Tibial artery (tissue), 4 donors: ENCODE data around the gene TIMP1.

Experiments
- DNase-seq, 2 donors: peaks; one replicate each; pipeline ENCODE4 v3.0.0-alpha.2; 2019
- H3K27ac ChIP-seq, 2 donors: fragments of 200-600 bp; sonication (generic) in 1 of 2; 1 replicate in 1 of 2; 2 replicates in 1 of 2; pipeline ENCODE4 v1.5.1; 2018 to 2019; ENCODE audit warnings: mild to moderate bottlenecking in 1 of 2
- H3K27me3 ChIP-seq, 2 donors: fragments of 200-600 bp; sonication (generic) in 1 of 2; one replicate each; pipeline versions ENCODE4 v1.5.1 to v1.6.0; 2016 to 2019
- H3K36me3 ChIP-seq, 3 donors: fragments of 200-600 bp; sonication (generic) in 2 of 3; one replicate each; pipeline ENCODE4 v1.5.1; 2016 to 2019; ENCODE audit warnings: mild to moderate bottlenecking in 2 of 3
- H3K4me1 ChIP-seq, 4 donors: fragments of 200-600 bp; sonication (generic) in 2 of 4; 1 replicate in 3 of 4; 2 replicates in 1 of 4; pipeline ENCODE4 v1.5.1; 2016 to 2019
- H3K4me3 ChIP-seq, 2 donors: fragments of 200-600 bp; sonication (generic) in 1 of 2; 1 replicate in 1 of 2; 2 replicates in 1 of 2; pipeline ENCODE4 v1.5.1; 2018 to 2019; ENCODE audit warnings: mild to moderate bottlenecking in 2 of 2
- H3K9me3 ChIP-seq, 3 donors: fragments of 200-600 bp; sonication (generic) in 1 of 3; one replicate each; pipeline ENCODE4 v1.5.1; 2016 to 2019
- CTCF ChIP-seq, 2 experiments: fragments of 200-600 bp in 1 of 2; fragments of 450-650 bp in 1 of 2; IDR thresholded peaks; one replicate each; pipeline ENCODE4 v1.5.1; 2017 to 2019; ENCODE audit warnings: antibody characterized with exemption in 2 of 2, mild to moderate bottlenecking in 1 of 2, moderate library complexity in 1 of 2
- intact Hi-C: fragments of 100-400 bp; cut with DNase I; formaldehyde crosslinking; loops from one replicate; pipeline ENCODE4 v1.15.0; 2023; ENCODE audit warnings: low total_unique reads

The TIMP1 gene

GRCh38 chrX:47625365-47625764 is 43.1 kb downstream of the TIMP1 start:
- Histone ChIP-seq H3K27me3 (peaks cover 0 to 7% of the 10 kb centered on the region in 2 donors), H3K4me3 (no peak overlapping the region), H3K4me1 (peaks cover 0 to 4% (median 0%) of the 10 kb centered on the region in 4 donors), H3K36me3 (no peaks in the 10 kb centered on the region), H3K9me3 (no peaks in the 10 kb centered on the region), H3K27ac (no peak overlapping the region)
- TF ChIP-seq CTCF (IDR thresholded peaks at IDR 0.05): no peak
- no peak for DNase-seq
- intact Hi-C loops: no loop called here

DNA sequence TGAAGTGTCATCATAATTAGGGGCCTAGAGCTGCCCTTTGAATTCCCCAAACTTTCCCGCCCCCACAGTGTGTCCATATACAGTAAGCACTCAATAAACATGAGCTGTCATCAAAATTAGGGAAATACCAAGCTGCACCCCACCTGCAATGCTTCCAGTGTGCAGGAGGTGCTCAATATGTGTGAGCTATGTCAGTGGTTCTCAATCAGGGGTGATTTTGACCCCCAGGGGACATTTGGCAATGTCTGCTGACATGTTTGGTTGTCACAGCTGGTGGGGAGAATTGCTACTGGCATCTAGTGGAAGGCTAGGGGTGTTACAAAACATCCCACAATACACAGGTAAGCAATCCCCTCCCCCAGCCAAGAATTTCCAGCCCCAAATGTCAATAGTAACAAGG is 46.7 kb downstream of the TIMP1 start:
- intact Hi-C loops: no loop called here
- no peak overlapping the region for H3K27ac ChIP-seq
- H3K4me3 ChIP-seq: no peak overlapping the region
- no peak for DNase-seq
- TF ChIP-seq CTCF (IDR thresholded peaks at IDR 0.05): no peak
- H3K4me1 ChIP-seq: no peaks in the 10 kb centered on the region
- H3K9me3 ChIP-seq: no peaks in the 10 kb centered on the region
- no peaks in the 10 kb centered on the region for H3K27me3 ChIP-seq
- H3K36me3 ChIP-seq: no peaks in the 10 kb centered on the region

GRCh38 chrX:47629419-47630200 is 47.4 kb downstream of the TIMP1 start, which contains the start of gene CFP:
Gene CFP (minus strand): TSS chrX:47629930. CDS start chrX:47629844, 86 bp downstream.
- Histone ChIP-seq H3K9me3 (no peaks in the 10 kb centered on the region), H3K36me3 (peaks cover 0 to 3% (median 0%) of the 10 kb centered on the region in 3 donors), H3K4me1 (no peaks in the 10 kb centered on the region), H3K27ac (no peak within 1 kb of the TSS), H3K4me3 (no peak within 1 kb of the TSS), H3K27me3 (no peaks in the 10 kb centered on the region)
- intact Hi-C loops: no loop called here
- TF ChIP-seq CTCF (IDR thresholded peaks at IDR 0.05): no peak
- DNase-seq: no peak

- H3K36me3 ChIP-seq: peaks cover 0 to 15% (median 9%) of the 10 kb centered on the region in 3 donors
- no peaks in the 10 kb centered on the region for H3K9me3 ChIP-seq
- no peak for DNase-seq
- no peak for TF ChIP-seq CTCF (IDR thresholded peaks at IDR 0.05)
- no peaks in the 10 kb centered on the region for H3K4me1 ChIP-seq
- intact Hi-C loops: no loop called here
- H3K27ac ChIP-seq: no peak overlapping the region
- H3K4me3 ChIP-seq: no peak overlapping the region
- no peaks in the 10 kb centered on the region for H3K27me3 ChIP-seq
These were observed 49.4 kb downstream of the TIMP1 start for GRCh38 chrX:47631676-47632075.

DNA sequence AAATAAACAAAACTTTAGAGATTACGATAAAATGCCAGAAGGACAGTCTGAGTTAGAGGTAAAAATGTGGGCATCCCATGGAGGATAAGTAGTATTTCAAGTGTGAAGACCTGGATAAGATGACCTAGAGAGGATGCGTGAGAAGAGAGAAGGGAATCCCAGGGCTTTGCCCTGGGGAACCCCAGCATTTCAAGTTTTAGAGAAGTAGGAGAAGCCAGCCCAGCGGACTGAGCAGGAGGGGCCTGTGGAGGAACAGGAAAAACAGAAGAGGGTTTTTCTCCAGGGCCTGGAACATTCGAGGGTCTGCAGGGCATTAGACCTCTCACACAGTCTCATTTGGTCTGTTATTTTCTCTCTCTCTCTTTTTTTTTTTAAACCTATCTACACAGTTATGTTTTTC is 50.4 kb downstream of the TIMP1 start:
- H3K27me3 ChIP-seq: no peaks in the 10 kb centered on the region
- peaks cover 0 to 25% (median 15%) of the 10 kb centered on the region in 3 donors for H3K36me3 ChIP-seq
- no peak overlapping the region for H3K27ac ChIP-seq
- intact Hi-C loops: no loop called here
- no peaks in the 10 kb centered on the region for H3K4me1 ChIP-seq
- H3K4me3 ChIP-seq: no peak overlapping the region
- no peaks in the 10 kb centered on the region for H3K9me3 ChIP-seq
- no peak for DNase-seq
- no peak for TF ChIP-seq CTCF (IDR thresholded peaks at IDR 0.05)
